Measurements from ENCODE around the gene CKLF.
"Not testable (repeated sequence)": the region's sequence is repeated elsewhere in the genome, so short reads cannot be mapped to it uniquely, and the experiment has no call there.

Gene CKLF, protein sequence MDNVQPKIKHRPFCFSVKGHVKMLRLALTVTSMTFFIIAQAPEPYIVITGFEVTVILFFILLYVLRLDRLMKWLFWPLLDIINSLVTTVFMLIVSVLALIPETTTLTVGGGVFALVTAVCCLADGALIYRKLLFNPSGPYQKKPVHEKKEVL

DNA sequence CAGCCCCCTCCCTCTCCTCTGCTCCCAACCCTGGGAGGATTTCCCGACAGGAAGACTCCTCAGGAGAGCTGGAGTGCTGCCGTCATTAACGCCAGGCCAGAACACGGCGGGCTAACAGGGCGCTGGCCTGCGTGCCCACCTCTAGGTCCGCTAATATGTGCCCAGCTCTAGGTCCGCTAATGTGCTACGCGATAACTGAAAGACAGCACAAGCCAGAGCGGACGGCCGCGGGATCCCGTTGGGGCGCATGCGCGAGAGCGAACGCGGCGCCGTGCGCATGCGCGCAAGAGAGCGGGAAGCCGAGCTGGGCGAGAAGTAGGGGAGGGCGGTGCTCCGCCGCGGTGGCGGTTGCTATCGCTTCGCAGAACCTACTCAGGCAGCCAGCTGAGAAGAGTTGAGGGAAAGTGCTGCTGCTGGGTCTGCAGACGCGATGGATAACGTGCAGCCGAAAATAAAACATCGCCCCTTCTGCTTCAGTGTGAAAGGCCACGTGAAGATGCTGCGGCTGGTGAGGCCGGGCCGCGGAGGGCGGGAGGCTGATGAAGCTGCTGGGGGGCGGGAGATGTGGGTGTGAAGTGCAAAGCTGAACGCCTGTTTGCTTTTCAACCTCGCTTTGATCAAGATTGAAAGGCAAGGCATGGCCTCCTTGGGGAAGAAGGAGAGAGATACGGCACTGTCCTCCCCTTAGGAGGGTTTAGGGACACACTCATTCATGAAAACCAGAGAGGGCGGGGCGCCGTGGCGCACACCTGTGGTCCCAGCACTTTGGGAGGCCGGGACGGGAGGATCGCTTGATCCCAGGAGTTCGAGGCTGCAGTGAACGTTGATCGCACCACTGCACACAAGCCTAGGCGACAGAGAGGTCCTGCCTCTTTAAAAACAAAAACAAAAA is at the start of gene CKLF:
Gene CKLF (plus strand): TSS at position 291 of the 892 bp plus-strand sequence. CDS start 140 bp downstream, at position 431.
- peak; percentile 85 to 86 for DNase-seq (ENCODE audit: low read depth in 2 of 2, low spot score in 1 of 2)

DNA sequence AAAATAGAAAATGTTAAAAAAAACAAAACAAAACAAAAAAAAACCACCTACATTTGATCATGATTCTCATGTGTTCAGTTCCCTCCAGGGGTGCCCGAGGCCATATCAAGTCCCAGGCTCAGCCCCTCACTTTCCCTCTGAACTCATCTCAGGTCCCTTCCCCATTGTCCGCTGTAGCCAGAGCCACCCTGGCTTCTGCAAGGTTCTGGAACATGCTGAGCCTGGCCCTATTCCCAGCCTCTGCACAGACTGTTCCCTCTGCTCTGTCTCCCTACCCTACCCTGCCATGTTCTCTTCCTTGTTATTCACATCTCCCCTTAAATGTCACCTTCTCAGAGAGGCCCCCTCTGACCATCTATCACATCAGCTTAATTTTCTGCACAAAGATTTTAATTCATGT is 49.3 kb upstream of the CKLF start:
- DNase-seq (ENCODE audit: low read depth in 2 of 2, low spot score in 1 of 2) = no peak

DNA sequence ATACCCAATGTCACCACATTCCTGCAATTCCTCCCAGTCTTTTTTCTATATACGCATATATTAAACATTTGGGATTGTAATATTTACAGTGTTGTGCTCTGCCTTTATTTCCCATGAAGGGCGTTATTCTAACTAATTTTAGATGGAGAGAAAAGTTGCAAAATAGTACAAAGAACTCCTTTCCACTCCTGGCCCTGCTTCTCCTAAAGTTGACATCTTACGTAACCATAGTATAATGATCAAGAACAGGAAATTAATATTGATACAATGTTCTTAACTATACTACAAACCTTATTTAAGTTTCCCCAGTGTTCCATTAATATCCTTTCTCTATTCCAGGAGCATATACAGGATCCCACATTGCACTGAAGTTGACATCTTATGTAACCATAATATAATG is 48.8 kb upstream of the CKLF start:
- DNase-seq (ENCODE audit: low read depth in 2 of 2, low spot score in 1 of 2) = no peak

DNA sequence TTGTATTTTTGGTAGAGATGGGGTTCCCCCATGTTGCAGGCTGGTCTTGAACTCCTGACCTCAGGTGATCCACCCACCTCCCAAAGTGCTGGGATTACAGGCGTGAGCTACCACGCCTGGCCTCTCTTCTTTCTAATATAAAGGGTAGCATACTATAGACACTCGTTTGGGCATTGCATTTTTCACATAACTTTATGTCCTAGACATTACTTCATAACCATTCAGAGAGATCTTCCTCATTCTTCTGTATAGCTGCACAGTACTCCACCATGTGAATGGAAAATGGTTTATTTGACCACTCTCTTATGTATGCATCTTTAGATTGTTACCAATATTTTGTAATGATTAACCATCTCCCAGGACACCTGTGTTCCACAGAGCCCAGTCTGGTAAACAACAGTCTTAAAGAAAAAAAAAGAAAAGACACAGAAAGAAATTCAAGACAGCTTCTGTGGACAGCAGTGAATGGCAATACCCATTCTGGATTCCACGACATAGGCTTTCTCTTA is 44.6 kb upstream of the CKLF start:
- no peak for DNase-seq (ENCODE audit: low read depth in 2 of 2, low spot score in 1 of 2)

DNA sequence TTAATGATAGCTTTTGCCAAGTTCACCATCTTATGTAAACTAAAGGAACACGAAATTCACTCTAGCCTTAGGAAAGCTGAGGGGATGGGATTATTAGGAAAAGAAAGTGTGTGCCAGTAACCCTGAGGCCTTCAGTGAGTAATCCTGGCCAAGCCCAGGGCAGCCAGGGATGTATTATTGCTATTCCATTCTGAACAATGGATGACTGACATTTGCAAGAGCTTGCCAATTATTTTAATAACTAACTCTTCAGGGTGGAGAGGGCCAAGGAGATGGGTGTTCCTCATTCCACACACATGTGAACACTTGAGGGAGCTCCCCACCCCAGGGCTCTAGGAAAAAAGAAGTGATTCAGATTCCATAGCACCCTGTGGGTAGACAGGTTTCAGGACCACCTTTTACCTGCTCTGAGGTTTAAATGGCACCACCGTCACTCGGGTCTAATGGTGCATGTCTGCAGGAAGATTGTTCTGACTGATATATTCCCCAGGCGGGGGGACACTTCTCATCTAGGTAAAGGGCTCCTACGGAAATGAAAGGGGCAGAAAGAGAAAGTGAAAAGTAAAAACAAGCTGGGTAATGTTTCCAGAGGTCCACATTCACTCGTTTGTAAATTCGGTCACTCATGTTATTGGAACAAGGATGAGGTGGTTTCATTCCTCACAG is 44.0 kb upstream of the CKLF start:
- no peak for DNase-seq (ENCODE audit: low read depth in 2 of 2, low spot score in 1 of 2)

DNA sequence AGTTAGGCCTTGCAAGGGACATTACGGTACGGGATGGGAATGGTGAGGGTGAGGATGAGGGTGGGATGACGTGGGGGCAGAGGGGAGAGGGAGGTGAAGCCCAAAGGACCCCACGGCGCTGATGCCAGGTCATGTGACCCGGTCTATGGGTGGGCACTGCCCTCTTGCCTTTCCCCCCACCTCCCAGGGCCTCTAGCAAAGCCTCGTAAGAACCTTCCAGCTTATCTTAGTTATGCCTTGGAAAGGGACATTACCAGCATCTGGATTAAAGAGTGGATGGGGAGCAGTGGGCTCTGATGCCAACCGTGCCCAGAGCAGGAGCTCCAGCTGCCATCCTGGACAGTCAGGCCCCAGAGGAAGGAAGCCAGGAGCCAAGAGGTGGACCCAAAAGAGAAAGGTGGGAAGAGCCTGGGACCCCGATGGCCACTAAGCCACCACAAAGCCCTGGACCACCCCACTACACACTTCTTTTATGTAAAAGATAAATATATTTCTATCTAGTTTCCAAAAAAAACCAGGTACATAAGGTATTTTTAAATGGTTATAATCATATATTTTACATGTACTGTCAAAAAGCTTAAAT is 43.4 kb upstream of the CKLF start:
- no peak for DNase-seq (ENCODE audit: low read depth in 2 of 2, low spot score in 1 of 2)

DNA sequence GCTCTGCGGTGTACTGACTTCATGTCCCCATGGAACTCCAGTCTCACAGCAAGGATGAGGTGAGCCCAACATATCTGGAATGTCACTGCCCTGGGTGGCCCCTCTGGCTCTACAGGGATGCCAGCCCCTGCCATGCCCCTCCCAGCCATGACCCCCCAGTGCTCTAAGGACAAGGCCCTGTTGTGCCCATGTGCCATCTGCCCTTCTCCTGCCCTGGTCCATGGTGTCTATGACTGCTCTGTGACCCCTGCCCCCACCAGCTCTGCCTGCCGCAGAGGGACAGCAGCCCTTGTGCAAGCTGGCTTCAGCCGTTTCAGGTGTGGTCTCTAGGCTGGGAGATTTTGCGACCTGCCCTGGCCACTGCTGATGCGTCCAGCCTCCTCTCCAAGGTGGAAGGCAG is 42.8 kb upstream of the CKLF start:
- no peak for DNase-seq (ENCODE audit: low read depth in 2 of 2, low spot score in 1 of 2)

DNA sequence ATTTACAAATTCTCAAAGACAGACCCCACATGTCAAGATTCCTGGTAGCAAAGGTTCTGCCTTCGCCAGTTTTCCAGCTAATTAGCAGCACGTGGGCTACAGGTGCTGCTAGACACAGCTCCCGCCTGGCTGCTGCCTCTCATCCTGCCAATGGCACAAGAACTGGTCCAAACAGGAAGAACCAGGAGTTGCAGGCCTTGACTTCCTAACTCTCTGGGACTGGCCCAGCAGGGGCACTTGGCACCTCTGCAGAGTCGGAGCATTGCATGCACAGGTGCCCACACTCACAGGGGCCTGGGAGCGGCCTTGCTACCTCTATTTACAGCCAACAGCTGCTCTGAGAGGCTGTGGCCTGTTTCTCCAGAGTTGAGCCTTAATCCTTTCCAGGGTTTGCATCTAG is 42.1 kb upstream of the CKLF start:
- DNase-seq (ENCODE audit: low read depth in 2 of 2, low spot score in 1 of 2) = no peak

DNA sequence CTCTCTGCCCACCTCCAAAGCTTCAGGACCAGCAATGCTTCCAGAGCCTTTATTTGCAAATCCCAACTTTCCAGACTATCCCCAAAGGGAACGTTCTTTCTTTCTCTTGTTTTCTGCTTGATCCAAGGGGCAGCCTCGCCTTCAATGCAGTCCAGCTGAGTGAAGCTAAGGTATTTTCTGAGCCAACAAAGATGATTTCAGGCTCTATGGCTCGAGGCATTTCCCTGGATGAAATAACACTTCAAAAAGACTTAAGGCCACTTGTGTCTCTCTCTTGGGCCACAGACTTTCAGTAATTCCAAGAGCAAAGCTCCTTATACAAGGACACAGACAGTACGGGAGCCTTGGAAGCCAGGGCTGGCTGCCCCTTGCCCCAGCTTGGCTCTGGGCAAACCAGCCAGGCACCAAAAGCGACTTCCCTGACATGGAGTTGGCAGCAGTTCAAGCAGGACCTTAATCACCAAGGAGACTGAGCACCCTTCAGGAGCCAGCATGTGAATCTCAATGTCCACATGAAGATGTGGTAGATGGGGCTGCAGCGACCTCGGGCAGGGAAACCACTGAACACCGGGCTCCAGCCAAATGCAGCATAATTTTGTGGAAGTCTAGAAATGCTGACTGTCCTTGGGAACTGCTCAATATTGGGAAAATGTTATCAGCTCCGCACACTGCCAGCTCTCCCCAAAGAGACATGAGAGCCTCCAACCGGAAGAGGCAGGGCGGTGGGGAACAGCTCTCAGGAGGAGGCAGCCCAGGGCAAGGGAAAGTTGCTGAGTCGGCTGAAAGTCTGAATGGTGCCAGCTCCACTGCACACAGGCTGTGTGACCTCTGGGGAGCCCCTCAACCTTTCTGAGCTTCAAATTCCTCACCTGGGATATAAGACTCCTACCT is 41.4 kb upstream of the CKLF start:
- DNase-seq (ENCODE audit: low read depth in 2 of 2, low spot score in 1 of 2) = no peak

DNA sequence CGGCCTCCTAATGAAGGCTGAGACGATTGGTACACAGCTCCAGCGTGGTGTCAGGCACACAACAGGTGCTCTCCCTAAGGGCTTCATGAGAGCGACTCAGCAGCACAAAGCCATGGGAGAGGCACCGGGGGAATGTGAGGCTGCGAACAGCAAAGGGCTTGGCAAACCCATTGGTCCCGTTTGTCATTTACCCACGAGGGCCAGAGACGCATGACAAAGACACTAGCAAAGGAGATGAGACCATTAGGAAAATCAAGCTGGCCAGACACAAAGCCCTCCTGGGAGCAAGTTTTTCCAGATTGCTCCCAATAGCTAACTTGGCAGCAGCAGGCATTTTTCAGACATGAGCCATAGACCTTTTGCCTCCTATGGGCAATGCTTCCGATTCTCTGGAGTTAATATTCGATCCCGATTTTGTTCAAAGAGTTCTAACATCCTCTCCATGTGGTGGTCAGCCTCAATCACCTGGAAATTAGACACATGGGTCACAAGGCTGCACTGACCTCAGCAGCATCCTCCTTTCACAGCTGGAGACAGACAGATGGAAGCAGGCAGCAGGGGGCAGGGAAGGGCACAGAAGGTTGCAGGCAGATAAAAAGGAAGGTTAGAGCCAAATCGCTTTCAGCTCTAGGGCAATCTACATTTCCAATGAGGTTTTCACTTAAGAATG is 40.6 kb upstream of the CKLF start:
- DNase-seq (ENCODE audit: low read depth in 2 of 2, low spot score in 1 of 2) = no peak

DNA sequence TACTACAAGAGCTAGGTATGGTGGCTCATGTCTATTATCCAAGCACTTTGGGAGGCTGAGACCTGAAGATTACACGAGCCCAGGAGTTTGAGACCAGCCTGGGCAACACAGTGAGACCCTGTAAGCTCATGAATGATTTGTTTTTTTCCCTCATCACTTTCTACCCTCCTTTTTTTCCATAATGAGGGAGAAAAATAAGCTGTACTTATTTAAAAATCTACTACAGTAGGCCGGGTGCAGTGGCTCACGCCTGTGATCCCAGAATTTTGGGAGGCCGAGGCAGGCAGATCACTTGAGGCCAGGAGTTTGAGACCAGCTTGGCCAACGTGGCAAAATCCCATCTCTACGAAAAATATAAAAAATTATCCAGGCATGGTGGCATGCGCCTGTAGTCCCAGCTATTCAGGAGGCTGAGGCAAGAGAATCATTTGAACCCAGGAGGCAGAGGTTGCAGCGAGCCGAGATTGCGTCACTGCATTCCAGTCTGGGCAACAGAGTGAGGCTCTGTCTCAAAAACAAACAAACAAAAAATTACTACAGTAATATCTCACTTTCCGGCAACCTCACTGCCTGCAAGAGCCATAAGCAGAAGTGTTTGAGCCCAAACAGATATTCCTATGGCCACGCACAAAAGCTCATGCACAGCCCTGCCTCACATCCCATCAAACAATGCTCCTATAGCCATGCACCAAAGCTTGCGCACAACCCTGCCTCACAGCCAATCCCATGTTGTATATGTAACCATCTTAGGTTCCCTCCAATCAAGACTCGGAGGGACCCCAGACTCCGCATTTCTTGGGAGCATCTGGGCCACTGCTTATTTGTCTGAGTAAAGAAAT is 39.9 kb upstream of the CKLF start:
- no peak for DNase-seq (ENCODE audit: low read depth in 2 of 2, low spot score in 1 of 2)

DNA sequence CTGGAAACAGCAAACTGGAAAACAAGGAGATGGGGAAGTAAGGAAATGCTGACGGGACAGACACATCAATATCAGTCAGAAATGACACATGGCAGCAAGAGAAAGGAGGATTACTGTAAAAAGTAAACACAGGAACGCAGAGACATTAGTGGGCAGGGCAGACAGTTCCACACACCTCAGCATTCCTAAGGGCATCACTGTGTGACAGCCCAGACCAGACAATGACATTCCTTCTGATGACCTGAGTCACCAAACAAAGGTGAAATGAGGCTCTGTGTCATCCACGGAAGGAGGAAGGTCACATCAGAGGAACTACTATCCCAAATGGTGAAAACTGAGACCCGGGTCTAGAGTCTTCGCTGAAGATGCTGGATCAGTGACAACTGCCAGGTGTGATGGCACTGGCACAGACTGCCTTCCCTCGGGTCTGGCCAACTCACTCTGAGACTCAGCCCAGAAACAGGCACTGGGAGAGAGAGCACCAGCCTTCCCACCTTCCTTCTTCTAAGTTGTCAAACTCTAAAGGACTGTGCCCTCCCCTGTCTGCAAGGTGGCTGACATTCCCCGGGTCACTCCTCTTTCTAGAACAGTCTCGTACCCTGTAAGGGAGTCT is 39.2 kb upstream of the CKLF start:
- DNase-seq (ENCODE audit: low read depth in 2 of 2, low spot score in 1 of 2) = no peak

DNA sequence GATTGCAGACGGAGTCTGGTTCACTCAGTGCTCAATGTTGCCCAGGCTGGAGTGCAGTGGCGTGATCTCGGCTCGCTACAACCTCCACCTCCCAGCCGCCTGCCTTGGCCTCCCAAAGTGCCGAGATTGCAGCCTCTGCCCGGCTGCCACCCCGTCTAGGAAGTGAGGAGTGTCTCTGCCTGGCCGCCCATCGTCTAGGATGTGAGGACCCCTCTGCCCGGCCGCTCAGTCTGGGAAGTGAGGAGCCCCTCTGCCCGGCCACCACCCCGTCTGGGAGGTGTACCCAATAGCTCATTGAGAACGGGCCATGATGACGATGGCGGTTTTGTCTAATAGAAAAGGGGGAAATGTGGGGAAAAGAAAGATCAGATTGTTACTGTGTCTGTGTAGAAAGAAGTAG is 38.0 kb upstream of the CKLF start:
- DNase-seq (ENCODE audit: low read depth in 2 of 2, low spot score in 1 of 2) = not testable (repeated sequence)

DNA sequence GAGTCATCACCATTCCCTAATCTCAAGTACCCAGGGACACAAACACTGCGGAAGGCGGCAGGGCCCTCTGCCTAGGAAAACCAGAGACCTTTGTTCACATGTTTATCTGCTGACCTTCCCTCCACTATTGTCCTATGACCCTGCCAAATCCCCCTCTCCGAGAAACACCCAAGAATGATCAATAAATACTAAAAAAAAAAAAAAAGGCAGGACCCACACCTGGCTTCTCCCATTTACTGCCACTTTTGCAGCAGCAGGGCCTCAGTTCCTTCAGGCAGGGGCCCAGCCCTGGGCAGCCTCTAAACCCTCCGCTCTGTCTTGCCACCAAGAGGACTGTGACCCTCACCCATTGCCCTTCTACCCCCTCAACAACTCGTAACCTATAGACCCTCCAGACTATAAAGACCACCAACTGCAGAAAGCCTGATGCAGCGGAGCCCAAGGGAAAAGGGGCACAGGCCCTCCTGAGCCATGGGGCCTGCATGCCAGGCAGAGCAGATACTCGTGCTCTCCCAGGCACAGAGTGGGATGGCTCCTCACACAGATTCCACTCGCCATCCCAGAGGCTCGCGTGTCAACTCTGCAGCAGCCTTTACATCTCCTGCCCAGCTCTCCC is 37.3 kb upstream of the CKLF start:
- DNase-seq (ENCODE audit: low read depth in 2 of 2, low spot score in 1 of 2) = not testable (repeated sequence)

DNA sequence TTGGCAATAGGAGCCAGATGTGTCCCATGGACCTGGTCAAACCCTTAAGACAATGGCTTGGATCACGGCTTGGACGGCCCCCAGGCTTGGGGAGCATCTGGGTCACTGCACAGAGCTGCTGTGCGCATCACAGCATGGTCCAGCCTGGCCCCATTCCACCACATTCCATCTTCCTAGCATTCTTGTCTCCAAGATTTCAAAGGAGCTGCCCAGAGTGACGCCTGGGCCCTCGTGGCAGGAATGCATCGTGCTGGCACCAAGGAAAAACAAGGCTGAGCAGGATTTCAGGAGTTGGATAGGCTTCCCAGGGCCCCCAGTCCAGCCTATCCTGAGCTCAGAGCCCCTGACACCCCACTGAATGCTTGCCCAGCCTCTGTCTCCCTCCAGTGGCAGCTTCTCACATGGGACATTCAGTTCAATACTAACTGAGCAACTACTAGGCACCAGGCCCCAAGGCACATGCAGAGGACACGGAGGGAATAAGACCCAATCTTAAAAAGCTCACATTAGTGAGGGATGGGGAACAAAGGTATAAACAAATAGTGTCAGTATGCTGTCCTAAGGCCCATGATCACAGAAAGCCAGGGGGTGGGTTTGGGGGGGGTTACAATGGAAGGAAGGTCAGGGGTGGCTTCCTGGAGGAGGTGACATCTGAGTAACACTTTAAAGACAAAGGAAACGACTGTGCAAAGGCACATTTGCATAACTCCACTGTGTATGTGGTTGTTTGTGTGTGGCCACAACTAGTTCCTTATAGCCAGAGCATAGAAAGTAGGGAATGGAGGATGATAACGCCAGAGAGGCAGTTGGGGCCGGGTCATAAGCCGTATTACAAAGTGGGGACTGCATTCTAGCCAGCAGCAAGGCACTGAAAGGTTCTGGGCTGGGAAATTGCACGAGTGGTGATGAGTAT is 36.5 kb upstream of the CKLF start:
- no peak for DNase-seq (ENCODE audit: low read depth in 2 of 2, low spot score in 1 of 2)

DNA sequence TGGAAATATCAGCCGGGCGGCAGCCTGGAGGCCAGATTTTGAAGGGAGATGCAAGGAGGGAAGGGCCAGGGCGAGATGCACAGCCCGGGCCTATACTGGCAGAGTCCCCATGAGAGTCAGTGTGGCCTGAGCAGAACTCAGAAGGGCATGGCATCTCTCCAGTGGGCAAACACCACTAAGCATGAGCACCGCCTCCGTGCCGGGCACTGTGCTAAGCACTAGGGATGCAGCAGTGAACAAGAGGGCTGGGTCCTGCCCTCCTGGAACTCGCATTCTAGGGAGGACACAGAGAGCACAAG is 35.9 kb upstream of the CKLF start:
- no peak for DNase-seq (ENCODE audit: low read depth in 2 of 2, low spot score in 1 of 2)

DNA sequence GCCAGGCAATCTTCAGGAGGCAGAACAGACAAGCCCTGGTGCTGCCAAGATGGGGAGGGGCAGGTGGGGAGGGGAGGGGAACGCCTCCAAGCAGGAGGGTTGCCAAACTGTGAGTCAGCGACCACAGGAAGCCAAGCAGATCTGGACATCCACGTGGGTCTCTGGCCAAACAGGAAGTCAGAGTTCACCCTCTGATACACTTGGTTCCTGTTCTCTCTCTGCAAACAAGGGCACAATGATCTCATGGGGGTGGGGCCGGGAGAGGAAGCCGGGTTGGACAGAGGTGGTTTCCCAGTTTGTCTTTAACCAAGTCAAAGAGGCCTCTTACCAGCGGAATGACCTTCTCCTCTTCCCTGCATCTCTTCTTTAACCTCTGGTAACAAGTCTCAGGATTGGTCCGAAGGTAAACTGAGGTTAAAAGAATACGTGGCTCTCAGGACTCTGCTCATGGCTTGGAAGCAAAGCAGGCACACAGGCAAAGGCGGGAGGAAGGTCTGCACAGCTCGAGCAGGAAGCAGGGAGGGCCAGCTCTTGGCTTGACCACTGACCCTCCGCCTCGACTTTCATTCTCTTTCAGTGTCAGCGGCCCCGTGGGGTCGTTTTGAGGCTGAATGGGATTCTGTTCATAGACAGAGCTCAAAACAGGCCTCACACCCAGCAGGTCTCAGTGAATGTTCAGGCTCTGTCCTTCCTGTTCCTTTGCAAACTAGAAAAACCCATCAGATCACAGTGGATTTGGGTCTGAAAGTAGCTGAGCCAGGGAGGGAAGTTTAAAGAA is 35.4 kb upstream of the CKLF start:
- DNase-seq (ENCODE audit: low read depth in 2 of 2, low spot score in 1 of 2) = peak; percentile 51 to 61

All from stimulated activated CD8-positive, alpha-beta memory T cell treated with anti-CD3 and anti-CD28 coated beads, Interleukin-4, amount 100 ng/mL, for 1 hour (primary cell).